ENCODE data around the gene YKT6.

The YKT6 gene

GRCh38 chr7:44215531-44215930 lies 14.8 kb downstream of the YKT6 start:
- Histone ChIP-seq H3K4me3 (ENCODE audit: low read length) (no peak overlapping the region), H3K79me2 (ENCODE audit: control insufficient read depth, low read length) (no peaks in the 10 kb centered on the region), H3K9me2 (replicated peaks; ENCODE audit: control insufficient read depth, low read length) (no peaks in the 10 kb centered on the region), H3F3A (ENCODE audit: control insufficient read depth, insufficient read depth) (no peaks in the 10 kb centered on the region; the same call in 1 of the 2 replicates), H3K36me3 (ENCODE audit: control insufficient read depth, low read length) (peaks cover 32% of the 10 kb centered on the region), H3K9me3 (ENCODE audit: control insufficient read depth, insufficient read depth, low read length) (no peaks in the 10 kb centered on the region), H4K20me1 (ENCODE audit: control insufficient read depth, insufficient read depth, low read depth, low read length) (no peaks in the 10 kb centered on the region; the same call in 1 of the 2 replicates), H3K27ac (ENCODE audit: low read depth, low read length) (no peak overlapping the region), H3K4me1 (ENCODE audit: control insufficient read depth, low read length) (peaks cover 15% of the 10 kb centered on the region), H3K4me2 (ENCODE audit: low read length) (no peak overlapping the region), H3K27me3 (ENCODE audit: control insufficient read depth, low read length) (no peaks in the 10 kb centered on the region)
- TF ChIP-seq, protein P1, sequence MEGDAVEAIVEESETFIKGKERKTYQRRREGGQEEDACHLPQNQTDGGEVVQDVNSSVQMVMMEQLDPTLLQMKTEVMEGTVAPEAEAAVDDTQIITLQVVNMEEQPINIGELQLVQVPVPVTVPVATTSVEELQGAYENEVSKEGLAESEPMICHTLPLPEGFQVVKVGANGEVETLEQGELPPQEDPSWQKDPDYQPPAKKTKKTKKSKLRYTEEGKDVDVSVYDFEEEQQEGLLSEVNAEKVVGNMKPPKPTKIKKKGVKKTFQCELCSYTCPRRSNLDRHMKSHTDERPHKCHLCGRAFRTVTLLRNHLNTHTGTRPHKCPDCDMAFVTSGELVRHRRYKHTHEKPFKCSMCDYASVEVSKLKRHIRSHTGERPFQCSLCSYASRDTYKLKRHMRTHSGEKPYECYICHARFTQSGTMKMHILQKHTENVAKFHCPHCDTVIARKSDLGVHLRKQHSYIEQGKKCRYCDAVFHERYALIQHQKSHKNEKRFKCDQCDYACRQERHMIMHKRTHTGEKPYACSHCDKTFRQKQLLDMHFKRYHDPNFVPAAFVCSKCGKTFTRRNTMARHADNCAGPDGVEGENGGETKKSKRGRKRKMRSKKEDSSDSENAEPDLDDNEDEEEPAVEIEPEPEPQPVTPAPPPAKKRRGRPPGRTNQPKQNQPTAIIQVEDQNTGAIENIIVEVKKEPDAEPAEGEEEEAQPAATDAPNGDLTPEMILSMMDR (IDR thresholded peaks at IDR 0.05; ENCODE audit: low read depth, low read length, poor library complexity, severe bottlenecking), result no peak
- TF ChIP-seq EZH2phosphoT487 (IDR thresholded peaks at IDR 0.05; ENCODE audit: borderline replicate concordance, low read length), result no peak

DNA sequence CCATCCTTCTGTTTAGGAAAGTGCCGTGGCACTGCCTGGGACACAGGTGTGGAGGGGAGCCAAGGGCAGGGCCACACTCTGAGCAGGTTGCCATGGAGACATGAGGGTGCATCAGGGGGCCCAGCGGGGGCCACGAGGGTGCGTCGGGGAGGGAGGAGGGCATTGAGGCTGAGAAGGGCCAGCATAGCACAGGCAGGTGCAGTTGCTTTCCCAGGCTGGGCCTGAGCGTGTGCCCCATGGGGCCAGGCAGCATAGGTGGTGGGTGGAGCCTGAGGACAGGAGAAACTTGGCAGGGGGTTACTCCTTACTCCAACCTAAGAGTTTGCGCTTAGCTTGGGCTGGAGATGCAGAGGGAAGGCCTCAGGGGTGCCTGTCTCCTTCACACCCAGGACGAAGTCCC lies 15.2 kb downstream of the YKT6 start:
- peaks cover 15% of the 10 kb centered on the region for H3K4me1 ChIP-seq (ENCODE audit: control insufficient read depth, low read length)
- H3F3A ChIP-seq (ENCODE audit: control insufficient read depth, insufficient read depth), result no peaks in the 10 kb centered on the region; the same call in 1 of the 2 replicates
- H3K36me3 ChIP-seq (ENCODE audit: control insufficient read depth, low read length), result peaks cover 27% of the 10 kb centered on the region
- H3K9me3 ChIP-seq (ENCODE audit: control insufficient read depth, insufficient read depth, low read length), result no peaks in the 10 kb centered on the region
- no peak overlapping the region for H3K4me2 ChIP-seq (ENCODE audit: low read length)
- H4K20me1 ChIP-seq (ENCODE audit: control insufficient read depth, insufficient read depth, low read depth, low read length), result no peaks in the 10 kb centered on the region; the same call in 1 of the 2 replicates
- H3K79me2 ChIP-seq (ENCODE audit: control insufficient read depth, low read length), result no peaks in the 10 kb centered on the region
- no peak overlapping the region for H3K4me3 ChIP-seq (ENCODE audit: low read length)
- no peak overlapping the region for H3K27ac ChIP-seq (ENCODE audit: low read depth, low read length)
- H3K27me3 ChIP-seq (ENCODE audit: control insufficient read depth, low read length), result no peaks in the 10 kb centered on the region
- TF ChIP-seq EZH2phosphoT487 (IDR thresholded peaks at IDR 0.05; ENCODE audit: borderline replicate concordance, low read length), result no peak
- TF ChIP-seq, protein P1 (IDR thresholded peaks at IDR 0.05; ENCODE audit: low read depth, low read length, poor library complexity, severe bottlenecking), result no peak
- no peaks in the 10 kb centered on the region for H3K9me2 ChIP-seq (replicated peaks; ENCODE audit: control insufficient read depth, low read length)

DNA sequence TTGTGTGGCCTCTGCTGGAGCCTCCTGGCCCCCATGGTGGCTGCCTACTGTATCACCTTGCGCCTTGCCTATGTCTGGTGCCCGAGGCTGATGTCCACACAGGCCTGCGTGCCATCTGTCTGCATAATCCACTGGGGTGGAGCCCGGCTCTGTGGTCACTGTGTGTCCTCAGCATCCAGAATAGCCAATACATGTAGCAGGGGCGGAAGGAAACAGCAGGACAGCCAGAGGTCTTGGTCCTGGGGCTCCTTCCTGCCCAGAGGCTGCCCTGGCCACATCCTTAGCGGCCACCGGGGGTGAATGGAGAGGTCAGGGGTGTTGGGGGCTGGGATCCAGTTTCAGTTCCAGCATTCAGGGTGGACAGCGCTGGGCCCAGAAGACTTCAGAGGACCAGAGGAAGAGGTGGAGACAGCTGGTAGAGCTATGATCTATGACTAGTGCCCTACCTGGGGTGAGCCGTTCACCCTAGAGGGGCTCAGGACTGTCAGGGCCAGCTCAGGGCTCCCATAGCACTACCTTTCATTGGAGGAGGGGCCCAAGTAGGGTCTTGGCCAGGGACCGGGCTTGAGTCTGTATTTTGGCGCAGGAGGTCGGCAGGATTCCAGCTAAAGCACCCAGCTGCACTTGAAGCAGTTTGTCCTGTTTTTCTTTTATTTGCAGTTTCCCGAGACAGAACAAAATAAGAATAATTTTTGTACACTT lies 15.9 kb downstream of the YKT6 start:
- no peaks in the 10 kb centered on the region for H3K9me3 ChIP-seq (ENCODE audit: control insufficient read depth, insufficient read depth, low read length)
- H3K9me2 ChIP-seq (replicated peaks; ENCODE audit: control insufficient read depth, low read length), result no peaks in the 10 kb centered on the region
- no peaks in the 10 kb centered on the region for H3K79me2 ChIP-seq (ENCODE audit: control insufficient read depth, low read length)
- no peak overlapping the region for H3K4me3 ChIP-seq (ENCODE audit: low read length)
- H4K20me1 ChIP-seq (ENCODE audit: control insufficient read depth, insufficient read depth, low read depth, low read length), result no peaks in the 10 kb centered on the region; the same call in 1 of the 2 replicates
- no peak overlapping the region for H3K4me2 ChIP-seq (ENCODE audit: low read length)
- no peak overlapping the region for H3K27ac ChIP-seq (ENCODE audit: low read depth, low read length)
- H3F3A ChIP-seq (ENCODE audit: control insufficient read depth, insufficient read depth), result no peaks in the 10 kb centered on the region; the same call in 1 of the 2 replicates
- H3K36me3 ChIP-seq (ENCODE audit: control insufficient read depth, low read length), result peaks cover 21% of the 10 kb centered on the region
- TF ChIP-seq, protein P1 (IDR thresholded peaks at IDR 0.05; ENCODE audit: low read depth, low read length, poor library complexity, severe bottlenecking), result no peak
- no peak for TF ChIP-seq EZH2phosphoT487 (IDR thresholded peaks at IDR 0.05; ENCODE audit: borderline replicate concordance, low read length)
- no peaks in the 10 kb centered on the region for H3K27me3 ChIP-seq (ENCODE audit: control insufficient read depth, low read length)
- peaks cover 15% of the 10 kb centered on the region for H3K4me1 ChIP-seq (ENCODE audit: control insufficient read depth, low read length)

All from DOHH2 (cell line).